ENCODE data around the gene GDPD1. TPM values are rescaled to one million over a fixed set of nuclear protein-coding genes. Genes with fewer than 3 reads are reported as not detected.
"Not testable (repeated sequence)": the region's sequence is repeated elsewhere in the genome, so short reads cannot be mapped to it uniquely, and the experiment has no call there.

GDPD1 gene
- total RNA-seq, 2 donors from 2014 or later = 2.3 TPM; not detected in 1

- Histone ChIP-seq H3K4me3 (no peak overlapping the region), H3K36me3 (replicated peaks in 1 of 2; ENCODE audit: insufficient read depth in 1 of 2, low read depth in 2 of 2) (no peaks in the 10 kb centered on the region), H3K9me3 (no peaks in the 10 kb centered on the region), H3K4me1 (no peaks in the 10 kb centered on the region), H3K27ac (no peak overlapping the region), H3K27me3 (no peaks in the 10 kb centered on the region)
- ATAC-seq = no peak
- DNase-seq = no peak
- 82 to 84% methylated on average over 7 of the region's 7 CpGs for WGBS, 2 donors
- intact Hi-C loops (cut with DNase I) = no loop called here
- TF ChIP-seq CTCF (IDR thresholded peaks at IDR 0.05) (no peak), POLR2A (IDR thresholded peaks at IDR 0.05) (no peak)
Measured at GRCh38 chr17:59178266-59178985, 41.9 kb upstream of the GDPD1 start.

- H3K9me3 ChIP-seq; H3K36me3 ChIP-seq (replicated peaks in 1 of 2; ENCODE audit: insufficient read depth in 1 of 2, low read depth in 2 of 2); ATAC-seq; H3K27me3 ChIP-seq; DNase-seq; H3K27ac ChIP-seq; H3K4me3 ChIP-seq; intact Hi-C loops (cut with DNase I); H3K4me1 ChIP-seq: not testable (repeated sequence)
- 83 to 90% methylated on average over 11 of the region's 11 CpGs for WGBS, 2 donors
Measured at GRCh38 chr17:59179601-59180000, 40.7 kb upstream of the GDPD1 start.

GRCh38 chr17:59180626-59181025 is 39.7 kb upstream of the GDPD1 start:
- Histone ChIP-seq H3K27ac (no peak overlapping the region), H3K9me3 (no peaks in the 10 kb centered on the region), H3K36me3 (replicated peaks in 1 of 2; ENCODE audit: insufficient read depth in 1 of 2, low read depth in 2 of 2) (no peaks in the 10 kb centered on the region), H3K27me3 (no peaks in the 10 kb centered on the region), H3K4me3 (no peak overlapping the region), H3K4me1 (no peaks in the 10 kb centered on the region)
- WGBS, 2 donors = 95% methylated on average over 8 to 9 of the region's 9 CpGs
- TF ChIP-seq CTCF (IDR thresholded peaks at IDR 0.05) (no peak), POLR2A (IDR thresholded peaks at IDR 0.05) (no peak)
- intact Hi-C loops (cut with DNase I) = no loop called here
- ATAC-seq = no peak
- DNase-seq = no peak

GRCh38 chr17:59181481-59181880 is 38.8 kb upstream of the GDPD1 start:
- H3K9me3 ChIP-seq = no peaks in the 10 kb centered on the region
- 91 to 98% methylated on average over 9 of the region's 9 CpGs for WGBS, 2 donors
- no peaks in the 10 kb centered on the region for H3K27me3 ChIP-seq
- H3K4me3 ChIP-seq = no peak overlapping the region
- H3K27ac ChIP-seq = no peak overlapping the region
- DNase-seq (no peak), ATAC-seq (no peak)
- H3K36me3 ChIP-seq (replicated peaks in 1 of 2; ENCODE audit: insufficient read depth in 1 of 2, low read depth in 2 of 2) = no peaks in the 10 kb centered on the region
- TF ChIP-seq POLR2A (IDR thresholded peaks at IDR 0.05) = no peak
- no peak for TF ChIP-seq CTCF (IDR thresholded peaks at IDR 0.05)
- no peaks in the 10 kb centered on the region for H3K4me1 ChIP-seq
- intact Hi-C loops (cut with DNase I) = no loop called here

GRCh38 chr17:59185997-59186396 is 34.3 kb upstream of the GDPD1 start:
- Histone ChIP-seq H3K36me3 (replicated peaks in 1 of 2; ENCODE audit: insufficient read depth in 1 of 2, low read depth in 2 of 2) (no peaks in the 10 kb centered on the region), H3K9me3 (no peaks in the 10 kb centered on the region), H3K27ac (no peak overlapping the region), H3K4me3 (no peak overlapping the region), H3K4me1 (no peaks in the 10 kb centered on the region), H3K27me3 (no peaks in the 10 kb centered on the region)
- intact Hi-C loops (cut with DNase I) = no loop called here
- no peak for ATAC-seq
- no peak for TF ChIP-seq CTCF (IDR thresholded peaks at IDR 0.05)
- TF ChIP-seq POLR2A (IDR thresholded peaks at IDR 0.05) = no peak
- DNase-seq = no peak
